ENCODE data around the gene ARFGAP1.

DNA sequence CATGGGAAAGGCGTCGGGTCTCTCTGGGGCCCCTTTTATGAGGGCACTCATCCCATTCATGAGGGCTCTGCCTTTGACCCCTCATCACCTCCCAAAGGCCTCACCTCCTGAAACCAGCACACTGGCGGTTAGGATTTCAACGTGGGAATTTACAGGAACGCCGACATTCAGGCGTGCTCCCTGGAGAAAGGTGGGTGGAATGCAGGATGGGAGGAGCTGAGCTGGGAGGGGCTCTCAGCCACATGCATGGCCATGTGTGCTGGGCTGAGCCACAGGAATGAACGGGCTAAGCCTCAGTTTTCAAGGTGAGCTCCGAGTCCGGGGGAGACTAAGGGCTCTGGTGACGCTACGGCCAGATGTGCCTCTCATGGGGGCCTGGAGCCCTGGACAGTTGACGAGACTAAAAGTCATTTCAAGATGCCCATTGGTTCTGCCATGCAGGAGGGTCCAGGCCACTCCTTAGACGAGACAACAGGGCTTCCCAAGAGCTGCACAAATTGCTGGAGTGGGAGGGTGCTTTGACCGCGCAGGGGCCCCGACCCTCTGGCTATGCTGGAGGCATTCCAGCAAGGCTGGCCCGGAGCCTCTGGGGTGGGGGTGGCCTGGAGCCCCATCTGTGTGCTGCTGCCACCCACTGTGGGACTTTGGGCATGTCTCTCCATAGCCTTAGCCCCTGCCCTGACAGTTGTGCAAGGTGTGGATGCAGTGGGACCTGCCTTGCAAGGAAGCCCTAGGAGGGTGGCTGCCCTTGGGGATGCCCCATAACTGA is 3.8 kb upstream of the ARFGAP1 start:
- TF ChIP-seq ESRRA (IDR thresholded peaks at IDR 0.05; ENCODE audit: borderline replicate concordance, low read length) (no peak), CTCF (IDR thresholded peaks at IDR 0.05) (no peak), RFX5 (IDR thresholded peaks at IDR 0.05) (no peak), ZSCAN20 (CRISPR knock-in tag; IDR thresholded peaks at IDR 0.05) (no peak), HOXB5 (CRISPR knock-in tag; IDR thresholded peaks at IDR 0.05) (no peak), RARB (CRISPR knock-in tag; IDR thresholded peaks at IDR 0.05) (no peak), MAZ (IDR thresholded peaks at IDR 0.05; ENCODE audit: borderline replicate concordance, low read depth, low read length) (no peak), MYC (IDR thresholded peaks at IDR 0.05; ENCODE audit: borderline replicate concordance, low read length) (no peak), ZC3H11A (IDR thresholded peaks at IDR 0.05) (no peak), RAD21 (conservative IDR thresholded peaks at IDR 0.05 in 1 of 2, IDR thresholded peaks at IDR 0.05 in 1 of 2) (no peak), SMC3 (IDR thresholded peaks at IDR 0.05) (no peak), FOSL2 (IDR thresholded peaks at IDR 0.05) (no peak), FOSL2 (CRISPR knock-in tag; IDR thresholded peaks at IDR 0.05) (no peak), NR3C1 (IDR thresholded peaks at IDR 0.05) (no peak)
